Body of pancreas (tissue), 4 donors: ENCODE measurements around the gene KXD1.

Experiments
- CTCF ChIP-seq, 7 experiments: fragments of 450-650 bp in 4 of 7; fragments of 200-600 bp in 3 of 7; sonication (generic) in 3 of 7; IDR thresholded peaks; one replicate each; pipeline ENCODE4 v1.5.1; 2016 to 2019; ENCODE audit warnings: antibody characterized with exemption in 7 of 7
- POLR2A ChIP-seq, 3 donors: fragments of 450-650 bp; IDR thresholded peaks; one replicate each; pipeline ENCODE4 v1.6.1; 2016; ENCODE audit warnings: antibody characterized with exemption in 3 of 3, mild to moderate bottlenecking in 2 of 3

GRCh38 chr19:18536475-18536874 is 21.2 kb upstream of the KXD1 start:
- TF ChIP-seq CTCF (IDR thresholded peaks at IDR 0.05): no peak
- no peak for TF ChIP-seq POLR2A (IDR thresholded peaks at IDR 0.05)
